H9 (cell line): ENCODE measurements around the gene SNED1. TPM values are rescaled to one million over a fixed set of nuclear protein-coding genes. Genes with fewer than 3 reads are reported as not detected.

ENCODE experiments used
- DNase-seq: peaks from one replicate; pipeline ENCODE4 v3.0.0-alpha.2; 2017
- H2AFZ ChIP-seq: one replicate; pipeline ENCODE4 v1.6.1; 2013; ENCODE audit warnings: mild to moderate bottlenecking, low read length, control low read depth, moderate library complexity
- H2AK5ac ChIP-seq: 2 replicates; pipeline ENCODE4 v1.6.1; 2013; ENCODE audit warnings: low read length, control low read depth, mixed read lengths; ENCODE audit not compliant: insufficient read length
- H2BK120ac ChIP-seq: one replicate; pipeline ENCODE4 v1.6.1; 2013; ENCODE audit warnings: low read depth, mild to moderate bottlenecking, low read length, control low read depth, inconsistent platforms; ENCODE audit not compliant: poor library complexity, severe bottlenecking
- H2BK12ac ChIP-seq: 2 replicates; pipeline ENCODE4 v1.6.1; 2013; ENCODE audit warnings: low read length, control low read depth, mixed read lengths, low read depth; ENCODE audit not compliant: insufficient read length
- H2BK15ac ChIP-seq: 2 replicates; pipeline ENCODE4 v1.6.1; 2013; ENCODE audit warnings: low read depth, low read length, control low read depth
- H2BK20ac ChIP-seq: one replicate; pipeline ENCODE4 v1.6.1; 2013; ENCODE audit warnings: low read depth, mild to moderate bottlenecking, low read length, control low read depth, inconsistent platforms; ENCODE audit not compliant: poor library complexity, severe bottlenecking
- H2BK5ac ChIP-seq: 2 replicates; pipeline ENCODE4 v1.6.1; 2013; ENCODE audit warnings: low read length, control low read depth, mixed read lengths; ENCODE audit not compliant: insufficient read length
- H3K14ac ChIP-seq: 2 replicates; pipeline ENCODE4 v1.6.1; 2013; ENCODE audit warnings: low read length, control low read depth; ENCODE audit not compliant: insufficient read depth
- H3K18ac ChIP-seq: 2 replicates; pipeline ENCODE4 v1.6.1; 2013; ENCODE audit warnings: low read depth, mild to moderate bottlenecking, mixed read lengths, low read length, control low read depth; ENCODE audit not compliant: insufficient read length
- H3K23ac ChIP-seq: 2 replicates; pipeline ENCODE4 v1.6.1; 2013; ENCODE audit warnings: low read length, control low read depth, mixed read lengths, low read depth; ENCODE audit not compliant: insufficient read length
- H3K23me2 ChIP-seq: 2 replicates; pipeline ENCODE4 v1.6.1; 2013; ENCODE audit warnings: low read depth, mild to moderate bottlenecking, mixed read lengths, low read length, control low read depth; ENCODE audit not compliant: insufficient read length, poor library complexity, severe bottlenecking
- H3K27ac ChIP-seq: 2 replicates; pipeline ENCODE4 v1.5.1; 2013; ENCODE audit warnings: low read length, control low read depth, mixed read lengths, low read depth; ENCODE audit not compliant: insufficient read length
- H3K27me3 ChIP-seq: 2 replicates; pipeline ENCODE4 v1.6.1; 2013; ENCODE audit warnings: low read length, control low read depth, inconsistent platforms; ENCODE audit not compliant: insufficient read depth
- H3K4ac ChIP-seq: 2 replicates; pipeline ENCODE4 v1.6.1; 2013; ENCODE audit warnings: low read depth, mild to moderate bottlenecking, control low read depth, inconsistent platforms, low read length, moderate library complexity
- H3K4me1 ChIP-seq: 2 replicates; pipeline ENCODE4 v1.6.1; 2013; ENCODE audit warnings: low read length, control low read depth, inconsistent platforms; ENCODE audit not compliant: insufficient read depth
- H3K4me2 ChIP-seq: 2 replicates; pipeline ENCODE4 v1.6.1; 2013; ENCODE audit warnings: low read length, control low read depth, mixed read lengths; ENCODE audit not compliant: insufficient read length, insufficient read depth
- H3K56ac ChIP-seq: 2 replicates; pipeline ENCODE4 v1.6.1; 2013; ENCODE audit warnings: low read depth, mild to moderate bottlenecking, mixed read lengths, low read length, control low read depth; ENCODE audit not compliant: insufficient read length
- H3K79me1 ChIP-seq: 2 replicates; pipeline ENCODE4 v1.6.1; 2013; ENCODE audit warnings: low read depth, mild to moderate bottlenecking, moderate library complexity, low read length, control low read depth, inconsistent platforms; ENCODE audit not compliant: insufficient read depth, poor library complexity, severe bottlenecking
- H3K79me2 ChIP-seq: 2 replicates; pipeline ENCODE4 v1.6.1; 2013; ENCODE audit warnings: low read length, control low read depth, inconsistent platforms; ENCODE audit not compliant: insufficient read depth
- H3K9ac ChIP-seq: 2 replicates; pipeline ENCODE4 v1.6.1; 2013; ENCODE audit warnings: low read length, control low read depth, mixed read lengths; ENCODE audit not compliant: insufficient read length; ENCODE audit errors: extremely low read depth
- H3K9me3 ChIP-seq: one replicate; pipeline ENCODE4 v1.6.1; 2013; ENCODE audit warnings: low read depth, low read length, inconsistent platforms; ENCODE audit not compliant: control insufficient read depth
- H3T11ph ChIP-seq: one replicate; pipeline ENCODE4 v1.6.1; 2013; ENCODE audit warnings: mild to moderate bottlenecking, low read length, control low read depth, inconsistent platforms
- H4K20me1 ChIP-seq: one replicate; pipeline ENCODE4 v1.6.1; 2013; ENCODE audit not compliant: control insufficient read depth, insufficient read length, insufficient read depth
- H4K5ac ChIP-seq: 2 replicates; pipeline ENCODE4 v1.6.1; 2013; ENCODE audit warnings: low read depth, mild to moderate bottlenecking, mixed read lengths, low read length, control low read depth; ENCODE audit not compliant: insufficient read length
- H4K8ac ChIP-seq: replicated peaks from 2 replicates; pipeline ENCODE4 v1.6.1; 2013; ENCODE audit warnings: low read length, control low read depth, mixed read lengths, low read depth; ENCODE audit not compliant: insufficient read length
- H4K91ac ChIP-seq: 2 replicates; pipeline ENCODE4 v1.6.1; 2013; ENCODE audit warnings: low read depth, mild to moderate bottlenecking, moderate library complexity, mixed read lengths, low read length, control low read depth; ENCODE audit not compliant: insufficient read length
- H3K27ac Mint-ChIP-seq, 3 experiments: 2 replicates in 2 of 3; 3 replicates in 1 of 3; pipeline ENCODE4 v1.8.0; 2020 to 2021; ENCODE audit warnings: mixed read lengths in 3 of 3, mild to moderate bottlenecking in 1 of 3, moderate library complexity in 1 of 3
- H3K27me3 Mint-ChIP-seq: 2 replicates; pipeline ENCODE4 v1.8.0; 2021; ENCODE audit warnings: low read depth, mild to moderate bottlenecking, moderate library complexity, mixed read lengths
- H3K36me3 Mint-ChIP-seq, 3 experiments: 2 replicates in 2 of 3; 3 replicates in 1 of 3; pipeline ENCODE4 v1.8.0; 2020 to 2021; ENCODE audit warnings: low read depth in 3 of 3, mixed read lengths in 3 of 3; ENCODE audit not compliant: insufficient read depth in 1 of 3
- H3K4me1 Mint-ChIP-seq, 2 experiments: 2 replicates each; pipeline ENCODE4 v1.8.0; 2020; ENCODE audit warnings: mixed read lengths in 2 of 2
- H3K4me3 Mint-ChIP-seq, 2 experiments: 2 replicates in 1 of 2; 3 replicates in 1 of 2; pipeline ENCODE4 v1.8.0; 2020 to 2021; ENCODE audit warnings: mild to moderate bottlenecking in 2 of 2, mixed read lengths in 2 of 2, moderate library complexity in 1 of 2
- H3K9me3 Mint-ChIP-seq, 2 experiments: 2 replicates in 1 of 2; 3 replicates in 1 of 2; pipeline ENCODE4 v1.8.0; 2020; ENCODE audit warnings: mild to moderate bottlenecking in 2 of 2, mixed read lengths in 2 of 2, moderate library complexity in 1 of 2
- WGBS: extraction: QIAGEN DNeasy Blood & Tissue Kit; methylation state at CpG from one replicate; pipeline ENCODE4 v1.1.7; 2013; ENCODE audit warnings: missing lambda C conversion rate, low lambda C conversion rate, mixed read lengths; ENCODE audit not compliant: insufficient read length; ENCODE audit errors: extremely low coverage; 5-methylcytosine and 5-hydroxymethylcytosine counted together
- total RNA-seq: library from RNA; stranded (reverse); gene quantifications from 2 replicates; pipeline ENCODE4 v1.2.1, GENCODE V29; 2021
- TF ChIP-seq, protein P1 (sequence below): fragments of 200-600 bp; sonication (generic); conservative IDR thresholded peaks from 3 replicates; pipeline ENCODE4 v1.8.0; 2021; ENCODE audit warnings: antibody characterized with exemption, mild to moderate bottlenecking

The SNED1 gene
- total RNA-seq, 1 experiment from 2014 or later, result 2.5 TPM

DNA sequence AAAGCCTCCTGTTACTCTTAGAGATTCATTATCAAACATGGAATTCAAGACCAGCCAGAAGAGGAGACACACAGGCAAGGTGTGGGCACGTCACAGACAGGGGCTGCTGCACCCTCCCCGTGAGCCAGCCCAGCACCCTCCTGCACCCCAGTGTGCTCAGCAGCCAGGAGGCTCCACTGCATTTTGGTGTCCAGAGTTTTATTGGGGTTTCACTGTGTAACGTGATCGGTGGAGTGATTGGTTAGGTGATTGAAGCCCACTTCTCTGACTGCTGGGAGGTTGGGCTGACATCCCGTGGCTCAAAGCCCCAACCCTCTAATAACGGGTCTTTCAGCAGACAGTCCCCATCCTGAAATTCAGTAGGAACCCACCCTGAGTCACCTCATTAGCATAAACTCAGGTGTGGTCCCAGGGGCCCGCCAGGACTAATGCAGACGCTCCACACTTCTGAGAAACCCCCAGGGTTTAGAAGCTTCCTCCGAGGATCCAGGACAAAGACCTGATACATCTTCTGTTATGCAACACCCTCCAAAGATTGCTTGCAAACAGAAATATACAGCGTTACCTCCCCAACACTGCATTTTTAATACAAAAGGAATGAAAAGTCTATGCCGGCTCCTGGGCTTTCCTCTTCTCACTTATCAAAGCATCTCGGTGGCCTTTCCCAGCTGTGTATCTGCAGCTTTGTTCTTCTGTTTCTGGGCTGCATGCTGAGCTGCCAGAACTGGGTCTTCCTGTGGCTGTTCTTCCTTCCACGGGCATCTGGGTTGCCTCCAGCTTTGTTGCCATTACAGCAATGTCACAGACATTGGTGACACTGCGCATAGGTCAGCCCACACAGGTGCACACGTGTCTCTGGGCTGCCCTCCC lies 43.7 kb upstream of the SNED1 start:
- Histone ChIP-seq H3K9me3 (no peaks in the 10 kb centered on the region), H3K23ac (no peak overlapping the region), H2BK20ac (no peak overlapping the region), H3K14ac (no peak overlapping the region), H3K18ac (no peak overlapping the region), H3K23me2 (no peaks in the 10 kb centered on the region), H2BK15ac (no peak overlapping the region), H3K79me1 (no peaks in the 10 kb centered on the region), H3K79me2 (no peaks in the 10 kb centered on the region), H4K8ac (no peak overlapping the region), H2BK120ac (no peak overlapping the region), H2AK5ac (no peak overlapping the region), H3K56ac (no peak overlapping the region), H3K4me2 (no peak overlapping the region), H3K27me3 (no peaks in the 10 kb centered on the region), H2BK12ac (no peak overlapping the region), H3K9ac (no peak overlapping the region), H4K91ac (no peak overlapping the region), H4K20me1 (no peaks in the 10 kb centered on the region), H3K4me1 (no peaks in the 10 kb centered on the region; the same call in 1 of the 2 replicates), H2BK5ac (no peak overlapping the region), H3K27ac (no peak overlapping the region), H4K5ac (no peak overlapping the region), H3K4ac (no peak overlapping the region), H2AFZ (no peak overlapping the region), H3T11ph (no peak overlapping the region)
- Mint-ChIP-seq H3K27me3 (no peaks in the 10 kb centered on the region; the same call in none of the 2 replicates), H3K9me3 (no peaks in the 10 kb centered on the region), H3K4me1 (peaks cover 11 to 14% of the 10 kb centered on the region in 2 experiments), H3K36me3 (no peaks in the 10 kb centered on the region), H3K27ac (no peak overlapping the region), H3K4me3 (0 out of 5 replicates have a peak overlapping the region, but pooled peaks of 1 of the 2 experiments have one; percentile 20)
- DNase-seq, result peak; percentile 18
- TF ChIP-seq, protein P1, sequence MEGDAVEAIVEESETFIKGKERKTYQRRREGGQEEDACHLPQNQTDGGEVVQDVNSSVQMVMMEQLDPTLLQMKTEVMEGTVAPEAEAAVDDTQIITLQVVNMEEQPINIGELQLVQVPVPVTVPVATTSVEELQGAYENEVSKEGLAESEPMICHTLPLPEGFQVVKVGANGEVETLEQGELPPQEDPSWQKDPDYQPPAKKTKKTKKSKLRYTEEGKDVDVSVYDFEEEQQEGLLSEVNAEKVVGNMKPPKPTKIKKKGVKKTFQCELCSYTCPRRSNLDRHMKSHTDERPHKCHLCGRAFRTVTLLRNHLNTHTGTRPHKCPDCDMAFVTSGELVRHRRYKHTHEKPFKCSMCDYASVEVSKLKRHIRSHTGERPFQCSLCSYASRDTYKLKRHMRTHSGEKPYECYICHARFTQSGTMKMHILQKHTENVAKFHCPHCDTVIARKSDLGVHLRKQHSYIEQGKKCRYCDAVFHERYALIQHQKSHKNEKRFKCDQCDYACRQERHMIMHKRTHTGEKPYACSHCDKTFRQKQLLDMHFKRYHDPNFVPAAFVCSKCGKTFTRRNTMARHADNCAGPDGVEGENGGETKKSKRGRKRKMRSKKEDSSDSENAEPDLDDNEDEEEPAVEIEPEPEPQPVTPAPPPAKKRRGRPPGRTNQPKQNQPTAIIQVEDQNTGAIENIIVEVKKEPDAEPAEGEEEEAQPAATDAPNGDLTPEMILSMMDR, result no peak
- no CpG with 5 or more reads among the region's 15 CpGs for WGBS
